ENCODE measurements around the gene CNNM1. TPM values are rescaled to one million over a fixed set of nuclear protein-coding genes. Genes with fewer than 3 reads are reported as not detected.

CNNM1 gene
- total and polyA plus RNA-seq, 8 donors: 0.17 to 0.94 (median 0.36) TPM

DNA sequence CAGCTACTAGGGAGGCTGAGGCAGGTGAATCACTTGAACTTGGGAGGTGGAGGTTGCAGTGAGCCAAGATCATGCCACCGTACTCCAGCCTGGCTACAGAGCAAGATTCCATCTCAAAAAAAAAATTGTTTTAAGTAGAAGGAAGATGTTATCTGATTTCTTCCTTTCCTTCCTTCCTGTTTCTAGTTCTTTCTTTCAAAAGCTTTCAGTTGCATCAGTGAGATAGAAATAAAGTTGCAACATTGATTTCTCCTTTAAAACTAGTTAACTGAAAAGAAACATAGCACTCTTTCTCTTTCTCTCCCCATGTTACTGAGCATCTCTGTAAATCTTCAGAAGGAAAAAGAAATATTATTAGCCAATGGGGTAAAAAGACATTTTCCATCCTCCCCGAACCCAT, 37.5 kb downstream of the CNNM1 start:
- ATAC-seq (no peak), DNase-seq (no peak)
- peaks cover 0 to 18% of the 10 kb centered on the region in 2 donors for H3K27me3 ChIP-seq
- H3K4me3 ChIP-seq: no peak overlapping the region
- H3K27ac ChIP-seq: no peak overlapping the region
- TF ChIP-seq, protein P1, sequence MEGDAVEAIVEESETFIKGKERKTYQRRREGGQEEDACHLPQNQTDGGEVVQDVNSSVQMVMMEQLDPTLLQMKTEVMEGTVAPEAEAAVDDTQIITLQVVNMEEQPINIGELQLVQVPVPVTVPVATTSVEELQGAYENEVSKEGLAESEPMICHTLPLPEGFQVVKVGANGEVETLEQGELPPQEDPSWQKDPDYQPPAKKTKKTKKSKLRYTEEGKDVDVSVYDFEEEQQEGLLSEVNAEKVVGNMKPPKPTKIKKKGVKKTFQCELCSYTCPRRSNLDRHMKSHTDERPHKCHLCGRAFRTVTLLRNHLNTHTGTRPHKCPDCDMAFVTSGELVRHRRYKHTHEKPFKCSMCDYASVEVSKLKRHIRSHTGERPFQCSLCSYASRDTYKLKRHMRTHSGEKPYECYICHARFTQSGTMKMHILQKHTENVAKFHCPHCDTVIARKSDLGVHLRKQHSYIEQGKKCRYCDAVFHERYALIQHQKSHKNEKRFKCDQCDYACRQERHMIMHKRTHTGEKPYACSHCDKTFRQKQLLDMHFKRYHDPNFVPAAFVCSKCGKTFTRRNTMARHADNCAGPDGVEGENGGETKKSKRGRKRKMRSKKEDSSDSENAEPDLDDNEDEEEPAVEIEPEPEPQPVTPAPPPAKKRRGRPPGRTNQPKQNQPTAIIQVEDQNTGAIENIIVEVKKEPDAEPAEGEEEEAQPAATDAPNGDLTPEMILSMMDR (IDR thresholded peaks at IDR 0.05): no peak
- no peaks in the 10 kb centered on the region for H3K36me3 ChIP-seq
- intact Hi-C loops (cut with DNase I): no loop called here
- no peaks in the 10 kb centered on the region for H3K9me3 ChIP-seq
- no peaks in the 10 kb centered on the region for H3K4me1 ChIP-seq

DNA sequence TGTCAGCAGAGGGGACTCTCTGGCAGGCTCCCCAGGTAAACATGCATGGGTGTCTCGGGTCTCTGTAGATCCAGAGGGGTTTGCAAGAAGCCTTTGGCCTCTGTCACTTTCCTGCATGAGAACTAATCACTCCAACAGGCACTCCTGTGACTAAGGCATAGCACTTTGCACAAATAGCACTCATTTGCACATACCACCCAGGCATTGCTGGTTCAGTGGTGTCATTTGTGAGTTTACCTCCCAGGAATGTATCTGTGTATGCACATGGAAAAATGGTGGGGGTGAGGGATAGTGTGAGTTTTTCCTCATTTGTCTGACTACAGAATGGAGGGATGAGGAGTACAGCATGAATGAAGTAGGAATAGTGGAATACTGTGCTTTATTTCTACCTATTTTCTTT, 39.5 kb downstream of the CNNM1 start:
- Histone ChIP-seq H3K9me3 (no peaks in the 10 kb centered on the region), H3K36me3 (no peaks in the 10 kb centered on the region), H3K27ac (no peak overlapping the region), H3K27me3 (peaks cover 0 to 18% of the 10 kb centered on the region in 2 donors), H3K4me1 (no peaks in the 10 kb centered on the region), H3K4me3 (no peak overlapping the region)
- DNase-seq (no peak), ATAC-seq (no peak)
- TF ChIP-seq, protein P1 (IDR thresholded peaks at IDR 0.05): no peak
- intact Hi-C loops (cut with DNase I): no loop called here

DNA sequence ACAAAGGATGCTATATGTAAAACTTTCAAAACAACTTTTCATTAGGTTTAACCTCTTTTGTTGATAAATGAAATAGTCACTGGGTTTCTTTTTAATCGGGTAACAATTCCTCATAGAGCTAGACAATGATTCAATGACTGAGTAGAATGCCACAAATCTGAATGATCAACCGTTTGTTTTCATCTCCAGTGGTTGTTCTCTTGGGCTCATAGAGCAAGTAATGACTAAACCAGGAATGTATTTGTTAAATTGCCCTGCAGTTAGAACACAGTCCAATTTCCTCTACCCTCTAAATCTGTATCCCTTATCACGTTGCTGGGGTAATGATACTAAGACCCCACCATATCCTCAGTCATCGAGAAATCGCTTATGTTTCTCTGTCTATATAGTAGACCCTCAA, 40.0 kb downstream of the CNNM1 start:
- H3K9me3 ChIP-seq: no peaks in the 10 kb centered on the region
- TF ChIP-seq, protein P1 (IDR thresholded peaks at IDR 0.05): no peak
- no peak overlapping the region for H3K27ac ChIP-seq
- intact Hi-C loops (cut with DNase I): no loop called here
- no peak overlapping the region for H3K4me3 ChIP-seq
- H3K27me3 ChIP-seq: peaks cover 0 to 18% of the 10 kb centered on the region in 2 donors
- DNase-seq (no peak), ATAC-seq (no peak)
- H3K36me3 ChIP-seq: no peaks in the 10 kb centered on the region
- no peaks in the 10 kb centered on the region for H3K4me1 ChIP-seq

DNA sequence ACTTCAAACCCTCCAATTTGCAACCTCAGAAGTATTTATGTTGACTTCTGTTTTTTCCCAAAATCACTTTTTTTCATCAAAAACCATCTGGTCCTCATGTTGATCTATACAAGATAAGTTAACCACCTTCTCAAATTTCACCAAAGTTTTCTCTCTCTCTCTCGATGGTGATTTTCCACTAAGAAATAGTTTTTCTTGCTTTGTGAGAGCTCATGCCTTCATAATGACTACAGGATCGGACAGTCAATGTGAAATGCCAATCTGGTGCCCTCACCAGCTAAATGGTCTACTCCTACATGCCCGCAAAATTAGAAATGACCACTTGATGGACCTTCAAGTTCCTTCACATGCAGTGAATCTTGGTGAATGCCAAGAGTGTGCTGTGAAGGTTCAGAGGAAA, 40.4 kb downstream of the CNNM1 start:
- no peaks in the 10 kb centered on the region for H3K9me3 ChIP-seq
- ATAC-seq (no peak), DNase-seq (no peak)
- no peaks in the 10 kb centered on the region for H3K36me3 ChIP-seq
- intact Hi-C loops (cut with DNase I): no loop called here
- no peak overlapping the region for H3K27ac ChIP-seq
- H3K4me3 ChIP-seq: no peak overlapping the region
- peaks cover 0 to 18% of the 10 kb centered on the region in 2 donors for H3K27me3 ChIP-seq
- H3K4me1 ChIP-seq: no peaks in the 10 kb centered on the region
- TF ChIP-seq, protein P1 (IDR thresholded peaks at IDR 0.05): no peak

DNA sequence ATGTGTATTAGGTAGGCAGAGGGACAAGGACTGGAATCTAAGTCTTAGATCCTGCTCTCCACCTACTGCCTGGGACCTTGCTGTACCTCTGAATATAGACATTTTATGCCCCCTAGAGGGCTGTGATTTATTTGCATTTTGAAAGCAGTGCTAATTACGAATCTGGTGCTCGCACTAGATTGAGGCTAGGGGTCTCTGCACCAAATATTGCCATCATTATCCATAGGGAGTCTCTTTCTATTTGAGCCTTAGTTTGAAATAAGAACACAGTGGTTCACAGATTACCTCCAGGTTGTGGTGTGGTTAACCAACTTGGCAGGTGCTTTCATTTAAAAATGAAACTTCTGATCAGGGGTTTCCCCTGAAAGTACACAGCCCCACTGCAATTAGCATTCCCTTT, 41.8 kb downstream of the CNNM1 start:
- no peaks in the 10 kb centered on the region for H3K4me1 ChIP-seq
- peaks cover 0 to 18% of the 10 kb centered on the region in 2 donors for H3K27me3 ChIP-seq
- H3K27ac ChIP-seq: no peak overlapping the region
- TF ChIP-seq, protein P1 (IDR thresholded peaks at IDR 0.05): peak in 1 of 2 donors; percentile 42
- no peaks in the 10 kb centered on the region for H3K9me3 ChIP-seq
- ATAC-seq: peak; percentile 81
- H3K36me3 ChIP-seq: no peaks in the 10 kb centered on the region
- DNase-seq: no peak
- intact Hi-C loops (cut with DNase I): no loop called here
- no peak overlapping the region for H3K4me3 ChIP-seq

All from left lung (tissue), 10 donors.